ENCODE measurements around the gene SLC35B2.

GRCh38 chr6:44302856-44303255 is 45.5 kb upstream of the SLC35B2 start:
- TF ChIP-seq CTCF (conservative IDR thresholded peaks at IDR 0.05; ENCODE audit: low read length) (no peak), EZH2phosphoT487 (IDR thresholded peaks at IDR 0.05; ENCODE audit: borderline replicate concordance, low read depth, low read length) (no peak)

Data from OCI-LY7 (cell line).